ENCODE results near the gene MSI2.

DNA sequence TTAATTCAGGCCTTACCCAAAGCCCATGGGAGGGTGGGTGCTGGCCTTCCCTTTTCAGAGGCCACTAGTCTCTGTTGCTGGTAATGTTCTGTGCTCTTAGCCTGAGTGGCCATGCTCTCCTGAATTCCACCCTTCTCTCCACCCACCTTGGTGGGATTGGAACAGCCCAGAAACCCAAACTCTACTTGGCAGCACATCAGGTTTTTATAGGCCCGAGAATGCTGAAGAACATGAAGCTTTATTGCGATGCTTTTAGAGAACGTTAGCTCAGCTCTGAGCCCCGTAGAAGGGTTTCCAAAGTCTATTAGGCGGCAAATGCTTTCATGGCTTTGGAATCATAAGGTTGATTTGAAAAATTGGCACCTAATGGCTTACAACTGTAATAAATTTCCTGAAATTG, 209.3 kb downstream of the MSI2 start:
- no peak for TF ChIP-seq ZNF316 (IDR thresholded peaks at IDR 0.05)
- no peak for TF ChIP-seq CBX2 (IDR thresholded peaks at IDR 0.05; ENCODE audit: insufficient read depth, low read length, poor library complexity, severe bottlenecking)
- TF ChIP-seq CBFB (CRISPR knock-in tag; IDR thresholded peaks at IDR 0.05) = no peak
- no peak for TF ChIP-seq SREBF2 (CRISPR knock-in tag; IDR thresholded peaks at IDR 0.05)
- no peak for TF ChIP-seq SMC3 (conservative IDR thresholded peaks at IDR 0.05; ENCODE audit: insufficient read depth, low read depth, low read length)
- TF ChIP-seq SRF (CRISPR knock-in tag; IDR thresholded peaks at IDR 0.05) = no peak
- no peak for TF ChIP-seq MAZ (CRISPR knock-in tag; conservative IDR thresholded peaks at IDR 0.05 in 1 of 2, IDR thresholded peaks at IDR 0.05 in 1 of 2)
- no peak for TF ChIP-seq TCF7L2 (IDR thresholded peaks at IDR 0.05; ENCODE audit: low read depth, low read length)
- no peak for TF ChIP-seq BDP1 (IDR thresholded peaks at IDR 0.05; ENCODE audit: insufficient read depth, insufficient read length)
- no peak for TF ChIP-seq ZFP30 (CRISPR knock-in tag; IDR thresholded peaks at IDR 0.05; ENCODE audit: borderline replicate concordance)
- no peak for TF ChIP-seq ZNF76 (CRISPR knock-in tag; IDR thresholded peaks at IDR 0.05; ENCODE audit: borderline replicate concordance)
- no peak for TF ChIP-seq ELF1 (tag; IDR thresholded peaks at IDR 0.05)
- no peak for TF ChIP-seq PHB (CRISPR knock-in tag; IDR thresholded peaks at IDR 0.05)

All from K562 (cell line).